ENCODE measurements around the gene GIPR.
A peak's percentile ranks its signal among the peaks of the same experiment; 100 is the strongest.
"Not testable (repeated sequence)": the region's sequence is repeated elsewhere in the genome, so short reads cannot be mapped to it uniquely, and the experiment has no call there.

Gene GIPR

GRCh38 chr19:45645631-45646344 lies 22.2 kb upstream of the GIPR start:
- DNase-seq, result peak; percentile 92

GRCh38 chr19:45646345-45646698 lies 21.7 kb upstream of the GIPR start:
- no peak for DNase-seq

- no peak for DNase-seq
These were observed 17.3 kb upstream of the GIPR start for GRCh38 chr19:45650722-45651121.

- peak; percentile 86 for DNase-seq
These were observed 14.4 kb upstream of the GIPR start for GRCh38 chr19:45653634-45654033.

DNA sequence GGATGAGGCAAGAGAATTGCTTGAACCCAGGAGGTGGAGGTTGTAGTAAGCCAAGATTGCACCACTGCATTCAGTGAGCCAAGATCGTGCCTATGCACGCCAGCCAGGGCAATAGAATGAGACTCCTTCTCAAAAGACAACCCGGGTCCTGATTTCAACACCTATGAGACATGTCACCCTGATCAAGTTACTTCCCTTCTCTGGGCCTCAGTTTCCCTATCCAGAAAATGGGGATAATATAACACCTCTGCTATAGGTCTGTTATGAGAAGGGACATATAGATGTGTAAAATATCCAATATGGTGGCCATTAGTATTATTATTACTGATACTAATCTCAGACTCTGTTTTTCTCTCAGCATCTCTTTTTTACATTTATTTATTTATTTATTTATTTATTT lies 12.9 kb upstream of the GIPR start:
- no peak for DNase-seq

DNA sequence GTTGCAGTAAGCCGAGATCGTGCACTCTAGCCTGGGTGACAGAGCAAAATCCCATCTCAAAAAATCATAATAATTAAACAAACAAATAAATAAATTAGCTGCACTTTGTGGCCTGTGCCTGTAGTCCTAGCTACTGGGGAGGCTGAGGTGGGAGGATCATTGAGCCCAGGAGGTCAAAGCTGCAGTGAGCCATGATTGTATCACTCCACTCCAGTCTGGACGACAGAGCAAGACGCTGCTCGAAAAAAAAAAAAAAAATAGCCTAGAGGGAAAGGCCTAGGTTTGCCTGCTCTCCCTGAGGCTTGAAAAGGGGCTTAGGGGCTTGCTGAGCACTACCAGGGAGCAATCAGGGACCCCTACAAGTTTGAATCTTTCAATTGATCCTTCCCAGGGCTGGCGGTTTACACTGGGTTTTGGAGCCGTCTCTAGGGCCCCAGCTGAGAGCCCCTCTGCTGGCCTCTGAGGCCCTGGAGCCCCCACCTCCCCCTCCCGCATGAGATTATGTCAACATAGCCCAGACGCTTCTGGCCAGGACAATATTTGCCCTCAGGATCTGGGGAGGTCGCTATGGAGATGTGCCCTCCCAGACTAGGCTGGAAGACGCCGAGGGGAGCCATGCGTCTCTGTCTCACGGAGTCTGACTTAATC lies 10.4 kb upstream of the GIPR start:
- DNase-seq, result no peak

DNA sequence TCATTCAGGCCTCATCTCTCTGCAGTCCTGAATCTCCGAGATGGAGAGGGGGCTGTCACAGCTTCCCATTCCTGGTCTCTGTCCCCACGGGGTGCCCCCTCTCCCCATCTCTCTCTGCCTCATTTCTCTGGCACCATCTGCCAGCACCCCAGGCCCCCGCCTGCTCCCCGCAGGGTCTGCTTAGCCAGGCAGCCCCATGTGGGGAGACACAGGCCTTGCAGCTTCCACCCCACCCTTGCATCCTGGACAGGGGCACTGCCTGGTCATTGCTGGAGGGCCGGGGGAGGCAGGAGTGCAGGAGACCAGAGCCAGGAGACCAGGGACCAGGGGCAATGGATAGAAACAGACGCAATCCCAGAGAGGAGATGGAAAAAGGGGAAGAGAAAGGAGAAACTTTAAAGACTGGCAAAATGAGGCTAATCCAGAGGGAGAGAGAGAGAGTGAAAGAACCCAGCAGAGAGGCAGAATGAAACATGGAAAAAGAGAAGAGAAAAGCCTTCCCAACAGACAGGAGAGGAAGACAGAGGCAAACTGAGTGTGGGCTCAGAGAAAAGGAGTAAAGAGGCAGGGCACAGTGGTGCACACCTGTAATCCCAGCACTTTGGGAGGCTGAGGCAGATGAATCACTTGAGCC lies 8.8 kb upstream of the GIPR start:
- DNase-seq, result no peak

DNA sequence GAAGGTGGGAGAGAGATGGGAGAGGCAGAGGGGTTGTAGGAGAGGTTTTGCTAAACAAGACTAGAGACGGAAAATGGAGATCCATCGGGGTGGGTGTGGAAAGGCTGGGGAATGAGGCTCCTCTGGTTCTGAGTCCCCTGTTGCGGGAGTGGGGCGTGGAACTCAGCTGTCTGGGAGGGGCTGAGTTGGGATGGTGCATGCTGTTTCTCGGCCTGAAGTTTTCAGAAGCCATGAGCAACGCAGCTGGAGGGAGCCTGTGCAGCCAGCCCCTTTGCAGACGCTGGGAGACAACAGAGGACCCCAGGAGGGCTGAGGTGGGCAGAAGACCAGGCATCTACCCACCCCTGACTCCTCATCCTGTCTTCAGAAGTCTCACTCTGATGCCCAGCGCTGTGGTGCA lies 7.4 kb upstream of the GIPR start:
- no peak for DNase-seq

DNA sequence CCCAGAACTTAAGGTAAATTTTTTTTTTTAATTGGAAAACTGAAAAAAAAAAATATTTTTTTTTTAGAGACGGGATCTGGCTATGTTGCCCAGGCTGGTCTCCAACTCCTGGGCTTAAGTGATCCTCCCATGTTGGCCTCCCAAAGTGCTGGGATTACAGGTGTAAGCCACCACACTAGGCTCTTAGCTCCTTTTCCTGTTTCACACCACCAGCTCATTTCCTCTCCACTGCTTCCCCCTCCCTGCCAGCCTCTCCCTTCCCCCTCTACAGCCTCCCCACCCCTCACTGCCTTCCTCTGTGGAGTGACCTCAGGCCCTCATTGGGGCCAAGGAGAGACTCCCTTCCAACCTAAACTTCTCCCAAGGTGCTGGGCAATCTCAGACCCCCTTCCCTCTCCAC lies 4.2 kb upstream of the GIPR start:
- no peak for DNase-seq

DNA sequence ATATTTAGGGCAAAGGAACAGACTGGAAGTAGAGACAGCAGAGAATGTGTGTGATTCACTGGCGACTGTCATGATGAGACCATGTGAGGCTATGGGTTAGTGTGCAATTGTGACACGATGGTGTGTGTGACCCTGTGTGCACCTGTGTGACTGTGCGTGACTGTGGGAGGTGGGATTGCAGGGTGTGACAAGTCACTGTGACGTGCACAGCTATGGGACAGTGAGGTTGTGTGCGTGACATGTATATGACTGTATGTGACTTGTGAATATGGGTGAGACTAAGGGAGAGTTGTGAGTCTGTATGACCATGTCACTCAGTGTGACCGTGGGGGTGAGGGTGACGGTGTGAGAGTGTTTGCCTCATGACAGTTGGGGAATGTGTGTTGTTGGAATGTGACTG lies 3.4 kb upstream of the GIPR start:
- no peak for DNase-seq

- no peak for DNase-seq
These were observed 386 bp downstream of the GIPR start for GRCh38 chr19:45668342-45668871.

DNA sequence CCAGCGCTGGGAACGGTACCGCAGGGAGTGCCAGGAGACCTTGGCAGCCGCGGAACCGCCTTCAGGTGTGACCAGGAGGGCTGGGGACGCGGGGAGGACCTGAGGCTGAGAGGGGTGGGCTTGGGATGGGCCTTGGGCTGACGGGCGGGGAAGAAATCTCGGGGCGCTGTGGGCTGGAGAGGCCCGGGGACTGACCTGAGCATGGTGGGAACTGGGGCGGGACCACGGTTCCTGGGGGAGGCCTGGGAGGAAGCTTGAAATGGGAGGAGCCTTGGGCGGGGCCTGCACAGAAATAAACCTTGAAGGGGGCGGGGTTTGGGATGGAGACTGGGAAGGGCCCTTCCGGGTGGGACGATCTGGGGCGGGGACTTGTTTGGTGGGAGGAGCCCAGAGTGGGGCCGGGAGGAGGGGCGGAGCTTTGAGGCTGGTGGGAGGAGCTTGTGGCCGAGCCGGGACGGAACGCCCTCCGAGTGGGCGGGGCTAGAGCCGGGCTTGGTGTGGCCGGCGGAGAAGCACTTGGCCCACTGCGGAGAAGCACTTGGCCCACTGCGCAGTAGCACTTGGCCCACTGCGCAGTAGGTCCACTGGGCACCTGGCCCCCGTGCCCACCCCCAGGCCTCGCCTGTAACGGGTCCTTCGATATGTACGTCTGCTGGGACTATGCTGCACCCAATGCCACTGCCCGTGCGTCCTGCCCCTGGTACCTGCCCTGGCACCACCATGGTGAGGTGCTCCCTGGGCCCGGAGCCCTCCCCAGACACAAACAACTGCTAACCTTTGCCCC lies 2.8 kb downstream of the GIPR start:
- DNase-seq, result no peak

- no peak for DNase-seq
These were observed 6.9 kb downstream of the GIPR start for GRCh38 chr19:45674946-45675345.

DNA sequence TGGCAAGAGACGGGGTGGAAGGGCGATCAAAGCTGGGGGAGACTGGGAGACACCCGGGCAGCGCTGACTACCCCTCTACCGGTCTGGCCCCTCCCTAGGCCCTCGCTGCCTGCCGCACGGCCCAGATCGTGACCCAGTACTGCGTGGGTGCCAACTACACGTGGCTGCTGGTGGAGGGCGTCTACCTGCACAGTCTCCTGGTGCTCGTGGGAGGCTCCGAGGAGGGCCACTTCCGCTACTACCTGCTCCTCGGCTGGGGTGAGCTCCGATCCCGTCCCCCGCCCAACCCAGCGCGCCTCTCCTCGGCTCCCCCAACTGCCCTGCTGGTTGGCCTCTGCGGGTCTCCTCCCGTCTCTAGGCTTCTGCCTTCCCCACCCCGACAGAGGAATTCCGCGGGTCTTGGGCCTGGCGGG lies 8.8 kb downstream of the GIPR start:
- no peak for DNase-seq

DNA sequence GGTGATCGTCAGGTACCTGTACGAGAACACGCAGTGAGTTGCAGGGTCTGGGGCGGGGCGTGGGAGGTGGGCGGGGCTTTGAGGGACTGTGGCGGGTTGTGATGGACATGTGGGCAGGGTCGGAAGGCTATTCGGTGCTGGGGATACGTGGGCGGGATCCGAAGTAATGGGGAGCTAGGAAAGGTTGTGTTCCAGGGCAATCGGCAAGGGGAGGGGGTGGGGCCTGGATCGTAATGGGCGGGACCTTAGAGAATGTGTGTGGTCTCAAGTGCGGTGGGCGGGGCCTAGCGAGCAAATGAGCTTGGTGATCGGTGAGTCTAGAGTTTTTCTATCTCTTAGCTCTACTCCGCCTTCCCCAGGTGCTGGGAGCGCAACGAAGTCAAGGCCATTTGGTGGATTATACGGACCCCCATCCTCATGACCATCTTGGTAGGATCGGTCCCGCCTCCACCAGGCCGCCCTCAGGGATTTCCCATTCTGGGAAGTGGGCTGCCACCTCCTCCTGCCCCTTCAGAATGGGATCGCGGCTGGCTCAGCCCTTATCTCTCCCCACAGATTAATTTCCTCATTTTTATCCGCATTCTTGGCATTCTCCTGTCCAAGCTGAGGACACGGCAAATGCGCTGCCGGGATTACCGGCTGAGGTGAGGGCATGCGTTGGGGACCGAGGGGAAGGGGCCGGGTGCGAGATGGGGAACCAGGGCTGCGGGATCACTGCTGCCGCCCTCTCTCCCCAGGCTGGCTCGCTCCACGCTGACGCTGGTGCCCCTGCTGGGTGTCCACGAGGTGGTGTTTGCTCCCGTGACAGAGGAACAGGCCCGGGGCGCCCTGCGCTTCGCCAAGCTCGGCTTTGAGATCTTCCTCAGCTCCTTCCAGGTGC lies 9.6 kb downstream of the GIPR start:
- no peak for DNase-seq

DNA sequence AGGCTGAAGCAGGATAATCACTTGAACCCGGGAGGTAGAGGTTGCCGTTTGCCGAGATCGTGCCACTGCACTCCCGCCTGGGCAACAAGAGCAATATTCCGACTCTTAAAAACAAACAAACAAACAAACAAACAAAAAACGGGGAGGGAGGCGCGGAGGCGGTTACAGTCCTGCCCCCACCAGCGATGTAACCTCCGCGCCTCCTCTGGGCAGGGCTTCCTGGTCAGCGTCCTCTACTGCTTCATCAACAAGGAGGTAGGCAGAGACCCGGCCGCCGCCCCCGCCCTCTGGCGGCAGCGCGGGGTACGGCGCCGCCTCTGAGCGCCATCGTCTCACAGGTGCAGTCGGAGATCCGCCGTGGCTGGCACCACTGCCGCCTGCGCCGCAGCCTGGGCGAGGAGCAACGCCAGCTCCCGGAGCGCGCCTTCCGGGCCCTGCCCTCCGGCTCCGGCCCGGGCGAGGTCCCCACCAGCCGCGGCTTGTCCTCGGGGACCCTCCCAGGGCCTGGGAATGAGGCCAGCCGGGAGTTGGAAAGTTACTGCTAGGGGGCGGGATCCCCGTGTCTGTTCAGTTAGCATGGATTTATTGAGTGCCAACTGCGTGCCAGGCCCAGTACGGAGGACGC lies 13.5 kb downstream of the GIPR start:
- peak; percentile 78 for DNase-seq

DNA sequence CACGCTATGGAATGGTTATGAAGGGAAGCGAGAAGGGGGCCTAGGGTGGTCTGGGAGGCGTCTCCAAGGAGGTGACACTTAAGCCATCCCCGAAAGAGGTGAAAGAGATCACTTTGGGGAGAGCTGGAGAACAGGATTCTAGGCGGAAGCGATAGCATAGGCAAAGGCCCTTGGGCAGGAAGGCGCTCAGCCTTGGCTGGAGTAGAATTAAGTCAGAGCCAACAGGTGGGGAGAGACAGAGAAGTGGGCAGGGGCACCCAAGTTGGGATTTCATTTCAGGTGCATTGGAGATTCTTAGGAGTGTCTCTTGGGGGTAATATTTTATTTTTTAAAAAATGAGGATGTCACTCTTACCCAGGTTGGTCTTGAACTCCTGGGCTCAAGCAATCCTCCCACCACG lies 14.1 kb downstream of the GIPR start:
- no peak for DNase-seq

GRCh38 chr19:45682908-45683307 lies 14.9 kb downstream of the GIPR start:
- no peak for DNase-seq

- DNase-seq, result not testable (repeated sequence)
These were observed 17.0 kb downstream of the GIPR start for GRCh38 chr19:45685045-45685444.

DNA sequence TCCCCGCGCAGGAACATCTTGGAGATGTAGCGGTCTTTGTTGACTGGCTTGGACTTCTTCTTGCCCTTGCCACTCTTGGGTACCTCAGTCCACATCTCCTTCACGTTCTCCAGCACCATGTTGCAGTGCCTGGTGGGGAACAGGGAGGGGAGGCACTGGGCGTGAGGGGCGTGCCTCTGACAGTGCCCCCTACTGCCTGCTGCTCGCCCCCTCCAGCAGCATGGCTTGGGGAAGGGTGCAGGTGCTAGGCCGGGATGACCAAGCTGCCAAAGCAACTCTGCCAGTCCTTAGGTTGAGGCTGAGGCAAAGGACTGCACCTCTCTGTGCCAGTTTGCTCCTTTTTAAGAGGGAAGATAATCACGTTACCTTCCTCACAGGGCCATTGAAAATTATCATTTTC lies 19.6 kb downstream of the GIPR start:
- DNase-seq, result no peak

DNA sequence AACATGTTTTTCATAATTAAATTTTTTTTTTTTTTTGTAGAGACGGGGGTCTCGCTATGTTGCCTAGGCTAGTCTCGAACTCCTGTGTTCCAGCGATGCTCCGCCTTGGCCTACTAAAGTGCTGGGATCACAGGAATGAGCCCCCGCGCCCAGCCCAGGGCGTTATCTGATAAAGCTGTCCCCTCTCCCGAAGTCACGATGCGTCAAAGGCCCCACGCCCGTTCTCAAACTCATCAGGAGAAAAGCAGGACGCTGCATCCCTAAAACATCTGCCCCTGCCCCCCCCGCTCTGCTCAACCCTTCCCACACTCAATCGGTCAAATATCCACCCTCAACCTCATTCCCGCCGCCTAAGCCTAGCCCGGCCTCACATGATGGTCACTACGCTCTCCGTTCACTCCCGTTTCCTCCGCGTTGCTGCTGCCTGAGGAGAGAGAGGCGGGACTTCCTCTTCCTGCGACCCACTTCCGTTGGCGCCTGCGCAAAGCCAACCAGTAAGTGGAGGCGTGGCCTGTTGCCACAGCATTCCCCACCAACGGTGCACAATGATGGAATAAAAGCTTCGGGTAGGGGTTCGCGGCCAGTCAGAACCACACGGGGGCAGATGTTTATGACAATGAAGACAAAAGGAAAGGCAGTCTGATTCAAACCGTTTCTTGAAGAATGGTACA lies 23.6 kb downstream of the GIPR start, which contains the start of gene SNRPD2:
Gene SNRPD2 (minus strand): TSS at position 438 of the 671 bp plus-strand sequence. CDS start 65 bp downstream, at position 373.
- peak; percentile 96 for DNase-seq
